ENCODE measurements around the gene NFATC2.
"Not testable (repeated sequence)": the region's sequence is repeated elsewhere in the genome, so short reads cannot be mapped to it uniquely, and the experiment has no call there.

The NFATC2 gene

GRCh38 chr20:51354769-51355319 lies 187.7 kb downstream of the NFATC2 start:
- DNase-seq (ENCODE audit: low read depth in 2 of 2) = no peak

GRCh38 chr20:51354191-51354768 lies 188.2 kb downstream of the NFATC2 start:
- no peak for DNase-seq (ENCODE audit: low read depth in 2 of 2)

- no peak for DNase-seq (ENCODE audit: low read depth in 2 of 2)
These were observed 189.0 kb downstream of the NFATC2 start for GRCh38 chr20:51353491-51353890.

- DNase-seq (ENCODE audit: low read depth in 2 of 2) = no peak
These were observed 189.7 kb downstream of the NFATC2 start for GRCh38 chr20:51352791-51353190.

- no peak for DNase-seq (ENCODE audit: low read depth in 2 of 2)
These were observed 191.4 kb downstream of the NFATC2 start for GRCh38 chr20:51350941-51351631.

GRCh38 chr20:51348876-51349275 lies 193.6 kb downstream of the NFATC2 start:
- no peak for DNase-seq (ENCODE audit: low read depth in 2 of 2)

- no peak for DNase-seq (ENCODE audit: low read depth in 2 of 2)
These were observed 194.7 kb downstream of the NFATC2 start for GRCh38 chr20:51347831-51348230.

GRCh38 chr20:51346686-51347485 lies 195.6 kb downstream of the NFATC2 start:
- no peak for DNase-seq (ENCODE audit: low read depth in 2 of 2)

GRCh38 chr20:51345601-51346101 lies 196.9 kb downstream of the NFATC2 start:
- DNase-seq (ENCODE audit: low read depth in 2 of 2) = no peak

- not testable (repeated sequence) for DNase-seq (ENCODE audit: low read depth in 2 of 2)
These were observed 198.7 kb downstream of the NFATC2 start for GRCh38 chr20:51343802-51344201.

GRCh38 chr20:51342510-51343236 lies 199.8 kb downstream of the NFATC2 start:
- DNase-seq (ENCODE audit: low read depth in 2 of 2) = no peak

GRCh38 chr20:51341581-51341980 lies 200.9 kb downstream of the NFATC2 start:
- no peak for DNase-seq (ENCODE audit: low read depth in 2 of 2)

GRCh38 chr20:51340451-51340840 lies 202.1 kb downstream of the NFATC2 start:
- DNase-seq (ENCODE audit: low read depth in 2 of 2) = no peak

GRCh38 chr20:51339721-51340450 lies 202.6 kb downstream of the NFATC2 start:
- DNase-seq (ENCODE audit: low read depth in 2 of 2) = no peak

GRCh38 chr20:51338692-51339440 lies 203.7 kb downstream of the NFATC2 start:
- DNase-seq (ENCODE audit: low read depth in 2 of 2) = no peak

GRCh38 chr20:51337126-51337805 lies 205.3 kb downstream of the NFATC2 start:
- DNase-seq (ENCODE audit: low read depth in 2 of 2) = no peak
